CD4-positive, alpha-beta T cell (primary cell): ENCODE results near the gene IL1RN. TPM values are rescaled to one million over a fixed set of nuclear protein-coding genes. Genes with fewer than 3 reads are reported as not detected.

ENCODE experiments used
- ATAC-seq: fragments of 200-7000 bp; cut with Tn5 transposase; one replicate; pipeline ENCODE4 v1.10.0; 2022; ENCODE audit warnings: mild to moderate bottlenecking; ENCODE audit not compliant: poor library complexity
- CTCF ChIA-PET: fragments of 350-600 bp; sonication (Branson Sonifier 250); formaldehyde crosslinking; loops from one replicate; lab custom pipeline; 2021; ENCODE audit warnings: antibody characterized with exemption, inconsistent platforms; lab: Charles Lee
- POLR2A ChIA-PET: fragments of 350-600 bp; sonication (Branson Sonifier 250); formaldehyde crosslinking; loops from one replicate; lab custom pipeline; 2021; ENCODE audit warnings: antibody characterized with exemption, inconsistent platforms; lab: Charles Lee
- DNase-seq, 14 experiments: peaks; one replicate each; pipeline ENCODE4 v3.0.0-alpha.2; 2013 to 2020; ENCODE audit warnings: mixed read lengths in 2 of 14
- H3K27ac ChIP-seq, 2 donors: one replicate each; pipeline versions ENCODE4 v1.5.1 to v1.7.0; 2013; ENCODE audit warnings: low read length in 2 of 2, low read depth in 1 of 2, mild to moderate bottlenecking in 1 of 2
- H3K27me3 ChIP-seq, 2 experiments: 1 replicate in 1 of 2; 2 replicates in 1 of 2; pipeline versions ENCODE4 v1.6.1 to v1.7.0; 2013; ENCODE audit warnings: low read length in 2 of 2, control low read depth in 1 of 2, mild to moderate bottlenecking in 1 of 2, moderate library complexity in 1 of 2; ENCODE audit not compliant: insufficient read depth in 2 of 2, control insufficient read depth in 1 of 2
- H3K36me3 ChIP-seq: one replicate; pipeline ENCODE4 v1.6.1; 2013; ENCODE audit warnings: low read length, control low read depth; ENCODE audit not compliant: insufficient read depth
- H3K4me1 ChIP-seq: one replicate; pipeline ENCODE4 v1.6.1; 2013; ENCODE audit warnings: low read length, control low read depth; ENCODE audit not compliant: insufficient read depth
- H3K4me3 ChIP-seq: one replicate; pipeline ENCODE4 v1.5.1; 2013; ENCODE audit warnings: mild to moderate bottlenecking, low read length, moderate library complexity
- H3K9me3 ChIP-seq, 2 experiments: 1 replicate in 1 of 2; 2 replicates in 1 of 2; pipeline versions ENCODE4 v1.6.1 to v1.7.0; 2013; ENCODE audit warnings: low read length in 2 of 2, mild to moderate bottlenecking in 2 of 2, control low read depth in 1 of 2, moderate library complexity in 1 of 2; ENCODE audit not compliant: control insufficient read depth in 1 of 2, insufficient read depth in 1 of 2
- H3K27ac Mint-ChIP-seq: one replicate; pipeline ENCODE4 v1.8.0; 2020; ENCODE audit warnings: mixed read lengths
- H3K27me3 Mint-ChIP-seq: one replicate; pipeline ENCODE4 v1.8.0; 2021; ENCODE audit warnings: mixed read lengths
- H3K36me3 Mint-ChIP-seq: one replicate; pipeline ENCODE4 v1.8.0; 2021; ENCODE audit warnings: low read depth, mixed read lengths
- H3K4me1 Mint-ChIP-seq: one replicate; pipeline ENCODE4 v1.8.0; 2021; ENCODE audit warnings: low read depth, mixed read lengths
- H3K4me3 Mint-ChIP-seq: one replicate; pipeline ENCODE4 v1.8.0; 2020; ENCODE audit warnings: mild to moderate bottlenecking, mixed read lengths
- H3K9me3 Mint-ChIP-seq: one replicate; pipeline ENCODE4 v1.8.0; 2020; ENCODE audit warnings: mixed read lengths
- intact Hi-C, 2 experiments: fragments of 100-400 bp; cut with DNase I in 1 of 2; cut with micrococcal nuclease in 1 of 2; formaldehyde crosslinking; loops; one replicate each; pipeline versions ENCODE4 v1.15.1 to v1.9.0; 2023 to 2025; cut with DNase I, micrococcal nuclease
- total RNA-seq, 174 experiments: library from RNA in 2 of 174; stranded (reverse) in 2 of 174; gene quantifications; one replicate each; pipeline ENCODE4 v1.2.3 and lab custom pipeline; 2021 to 2026
- TF ChIP-seq, protein P1 (sequence below): fragments of 200-600 bp; IDR thresholded peaks from one replicate; pipeline ENCODE4 v1.8.0; 2022; ENCODE audit warnings: antibody characterized with exemption, mild to moderate bottlenecking

IL1RN gene
- total RNA-seq, 2 experiments from 2014 or later = 0.31 to 0.58 TPM

- Mint-ChIP-seq H3K36me3 (no peaks in the 10 kb centered on the region), H3K4me3 (peak overlapping the region; percentile 36), H3K27ac (no peak overlapping the region), H3K27me3 (no peaks in the 10 kb centered on the region), H3K4me1 (peaks cover 10% of the 10 kb centered on the region), H3K9me3 (peaks cover 7% of the 10 kb centered on the region)
- peak overlapping the region; percentile 19 for H3K4me3 ChIP-seq
- intact Hi-C loops = no loop called here
- CTCF ChIA-PET = interaction anchor here (1.3 kb wide), 1 partner anchor 18 kb away, joined by 5 read pairs; no protein-coding TSS in a partner anchor
- DNase-seq (peak in 2 of 14 experiments; percentile 30 to 57), ATAC-seq (peak; percentile 32)
- H3K9me3 ChIP-seq = peaks cover 0 to 4% of the 10 kb centered on the region in 2 experiments
- peaks cover 8% of the 10 kb centered on the region for H3K4me1 ChIP-seq
- no peaks in the 10 kb centered on the region for H3K36me3 ChIP-seq
- no peak overlapping the region for H3K27ac ChIP-seq
- H3K27me3 ChIP-seq = no peaks in the 10 kb centered on the region
- TF ChIP-seq, protein P1, sequence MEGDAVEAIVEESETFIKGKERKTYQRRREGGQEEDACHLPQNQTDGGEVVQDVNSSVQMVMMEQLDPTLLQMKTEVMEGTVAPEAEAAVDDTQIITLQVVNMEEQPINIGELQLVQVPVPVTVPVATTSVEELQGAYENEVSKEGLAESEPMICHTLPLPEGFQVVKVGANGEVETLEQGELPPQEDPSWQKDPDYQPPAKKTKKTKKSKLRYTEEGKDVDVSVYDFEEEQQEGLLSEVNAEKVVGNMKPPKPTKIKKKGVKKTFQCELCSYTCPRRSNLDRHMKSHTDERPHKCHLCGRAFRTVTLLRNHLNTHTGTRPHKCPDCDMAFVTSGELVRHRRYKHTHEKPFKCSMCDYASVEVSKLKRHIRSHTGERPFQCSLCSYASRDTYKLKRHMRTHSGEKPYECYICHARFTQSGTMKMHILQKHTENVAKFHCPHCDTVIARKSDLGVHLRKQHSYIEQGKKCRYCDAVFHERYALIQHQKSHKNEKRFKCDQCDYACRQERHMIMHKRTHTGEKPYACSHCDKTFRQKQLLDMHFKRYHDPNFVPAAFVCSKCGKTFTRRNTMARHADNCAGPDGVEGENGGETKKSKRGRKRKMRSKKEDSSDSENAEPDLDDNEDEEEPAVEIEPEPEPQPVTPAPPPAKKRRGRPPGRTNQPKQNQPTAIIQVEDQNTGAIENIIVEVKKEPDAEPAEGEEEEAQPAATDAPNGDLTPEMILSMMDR = no peak
- POLR2A ChIA-PET = interaction anchor here (1.0 to 1.5 kb wide), 2 partner anchors 76 to 113 kb away, joined by 3 read pairs; no protein-coding TSS in a partner anchor
Measured at GRCh38 chr2:113098041-113098440, 29.4 kb upstream of the IL1RN start.

GRCh38 chr2:113098532-113098931, 28.9 kb upstream of the IL1RN start:
- peaks cover 10% of the 10 kb centered on the region for H3K4me1 Mint-ChIP-seq
- Histone ChIP-seq H3K4me3 (no peak overlapping the region), H3K36me3 (no peaks in the 10 kb centered on the region), H3K27me3 (no peaks in the 10 kb centered on the region), H3K4me1 (peaks cover 8% of the 10 kb centered on the region), H3K27ac (no peak overlapping the region), H3K9me3 (peaks cover 0 to 4% of the 10 kb centered on the region in 2 experiments)
- CTCF ChIA-PET = no interaction called here
- H3K27me3 Mint-ChIP-seq = no peaks in the 10 kb centered on the region
- H3K9me3 Mint-ChIP-seq = peaks cover 8% of the 10 kb centered on the region
- H3K27ac Mint-ChIP-seq = no peak overlapping the region
- intact Hi-C loops = no loop called here
- no peaks in the 10 kb centered on the region for H3K36me3 Mint-ChIP-seq
- TF ChIP-seq, protein P1 = no peak
- ATAC-seq (no peak), DNase-seq (no peak)
- POLR2A ChIA-PET = interaction anchor here (1.5 kb wide), 1 partner anchor 76 kb away, joined by 3 read pairs; no protein-coding TSS in a partner anchor
- no peak overlapping the region for H3K4me3 Mint-ChIP-seq

- no peak for DNase-seq
- Mint-ChIP-seq H3K9me3 (peaks cover 10% of the 10 kb centered on the region), H3K27ac (no peak overlapping the region), H3K4me1 (peaks cover 10% of the 10 kb centered on the region), H3K27me3 (peaks cover 4% of the 10 kb centered on the region), H3K36me3 (no peaks in the 10 kb centered on the region), H3K4me3 (no peak overlapping the region)
- Histone ChIP-seq H3K9me3 (no peaks in the 10 kb centered on the region), H3K4me3 (no peak overlapping the region), H3K27ac (no peak overlapping the region), H3K4me1 (peaks cover 8% of the 10 kb centered on the region), H3K27me3 (no peaks in the 10 kb centered on the region), H3K36me3 (no peaks in the 10 kb centered on the region)
- ChIA-PET CTCF (interaction anchor here (1.5 kb wide), 1 partner anchor 22 kb away, joined by 4 read pairs; no protein-coding TSS in a partner anchor), POLR2A (no interaction called here)
- TF ChIP-seq, protein P1 = no peak
- intact Hi-C loops = no loop called here
- no peak for ATAC-seq
Measured at GRCh38 chr2:113102133-113102532, 25.3 kb upstream of the IL1RN start.
